ENCODE measurements around the gene FIGN.

Gene FIGN

GRCh38 chr2:163658556-163658955 lies 77.3 kb downstream of the FIGN start:
- TF ChIP-seq REST (IDR thresholded peaks at IDR 0.05; ENCODE audit: insufficient read depth in 1 of 2, low read depth in 2 of 2, low read length in 2 of 2), result no peak
- TF ChIP-seq TAF1 (IDR thresholded peaks at IDR 0.05; ENCODE audit: borderline replicate concordance, insufficient read depth, low read length), result no peak
- no peak for TF ChIP-seq POLR2AphosphoS5 (IDR thresholded peaks at IDR 0.05; ENCODE audit: low read depth, low read length)
- no peak for TF ChIP-seq SIN3A (IDR thresholded peaks at IDR 0.05; ENCODE audit: borderline replicate concordance, insufficient read depth, low read length)
- TF ChIP-seq FOXP2 (optimal IDR thresholded peaks at IDR 0.05; ENCODE audit: borderline replicate concordance, extremely low read depth, extremely low read length, insufficient read depth), result no peak

GRCh38 chr2:163657281-163657656 lies 78.5 kb downstream of the FIGN start:
- TF ChIP-seq REST (IDR thresholded peaks at IDR 0.05; ENCODE audit: insufficient read depth in 1 of 2, low read depth in 2 of 2, low read length in 2 of 2) (no peak), SIN3A (IDR thresholded peaks at IDR 0.05; ENCODE audit: borderline replicate concordance, insufficient read depth, low read length) (no peak), POLR2AphosphoS5 (IDR thresholded peaks at IDR 0.05; ENCODE audit: low read depth, low read length) (no peak), TAF1 (IDR thresholded peaks at IDR 0.05; ENCODE audit: borderline replicate concordance, insufficient read depth, low read length) (no peak), FOXP2 (optimal IDR thresholded peaks at IDR 0.05; ENCODE audit: borderline replicate concordance, extremely low read depth, extremely low read length, insufficient read depth) (no peak)

GRCh38 chr2:163656622-163657280 lies 79.1 kb downstream of the FIGN start:
- no peak for TF ChIP-seq TAF1 (IDR thresholded peaks at IDR 0.05; ENCODE audit: borderline replicate concordance, insufficient read depth, low read length)
- no peak for TF ChIP-seq FOXP2 (optimal IDR thresholded peaks at IDR 0.05; ENCODE audit: borderline replicate concordance, extremely low read depth, extremely low read length, insufficient read depth)
- TF ChIP-seq SIN3A (IDR thresholded peaks at IDR 0.05; ENCODE audit: borderline replicate concordance, insufficient read depth, low read length), result no peak
- no peak for TF ChIP-seq POLR2AphosphoS5 (IDR thresholded peaks at IDR 0.05; ENCODE audit: low read depth, low read length)
- TF ChIP-seq REST (IDR thresholded peaks at IDR 0.05; ENCODE audit: insufficient read depth in 1 of 2, low read depth in 2 of 2, low read length in 2 of 2), result no peak

GRCh38 chr2:163655667-163656066 lies 80.1 kb downstream of the FIGN start:
- TF ChIP-seq REST (IDR thresholded peaks at IDR 0.05; ENCODE audit: insufficient read depth in 1 of 2, low read depth in 2 of 2, low read length in 2 of 2) (no peak), SIN3A (IDR thresholded peaks at IDR 0.05; ENCODE audit: borderline replicate concordance, insufficient read depth, low read length) (no peak), TAF1 (IDR thresholded peaks at IDR 0.05; ENCODE audit: borderline replicate concordance, insufficient read depth, low read length) (no peak), FOXP2 (optimal IDR thresholded peaks at IDR 0.05; ENCODE audit: borderline replicate concordance, extremely low read depth, extremely low read length, insufficient read depth) (no peak), POLR2AphosphoS5 (IDR thresholded peaks at IDR 0.05; ENCODE audit: low read depth, low read length) (no peak)

Measured in PFSK-1 (cell line).